ENCODE results near the gene FLNB. TPM values are rescaled to one million over a fixed set of nuclear protein-coding genes. Genes with fewer than 3 reads are reported as not detected.
"Not testable (repeated sequence)": the region's sequence is repeated elsewhere in the genome, so short reads cannot be mapped to it uniquely, and the experiment has no call there.

Gene FLNB
- total RNA-seq, 4 donors from 2014 or later: 82.5 to 192 (median 145) TPM

- ATAC-seq (ENCODE audit: low FRiP score) (no peak), DNase-seq (ENCODE audit: low spot score) (no peak)
- no peak for TF ChIP-seq CTCF (IDR thresholded peaks at IDR 0.05)
Measured at GRCh38 chr3:58054652-58055051, 46.4 kb downstream of the FLNB start.

- no peak for TF ChIP-seq CTCF (IDR thresholded peaks at IDR 0.05)
- ATAC-seq (ENCODE audit: low FRiP score) (no peak), DNase-seq (ENCODE audit: low spot score) (no peak)
Measured at GRCh38 chr3:58055314-58055713, 47.1 kb downstream of the FLNB start.

- ATAC-seq (ENCODE audit: low FRiP score); DNase-seq (ENCODE audit: low spot score): not testable (repeated sequence)
Measured at GRCh38 chr3:58055891-58056290, 47.7 kb downstream of the FLNB start.

- ATAC-seq (ENCODE audit: low FRiP score): peak; percentile 30
- TF ChIP-seq CTCF (IDR thresholded peaks at IDR 0.05): no peak
- DNase-seq (ENCODE audit: low spot score): no peak
Measured at GRCh38 chr3:58058361-58059263, 50.4 kb downstream of the FLNB start.

GRCh38 chr3:58059349-58060321 is 51.4 kb downstream of the FLNB start:
- TF ChIP-seq CTCF (IDR thresholded peaks at IDR 0.05): no peak
- no peak for DNase-seq (ENCODE audit: low spot score)

GRCh38 chr3:58062472-58062871 is 54.2 kb downstream of the FLNB start:
- ATAC-seq (ENCODE audit: low FRiP score): no peak
- no peak for TF ChIP-seq CTCF (IDR thresholded peaks at IDR 0.05)
- DNase-seq (ENCODE audit: low spot score): no peak

More at GRCh38 chr3:58059349-58060321, 51.4 kb downstream of the FLNB start:
- ATAC-seq (ENCODE audit: low FRiP score): peak; percentile 74

All from omental fat pad (tissue), 4 donors.